ENCODE results near the gene PAX8. TPM values are rescaled to one million over a fixed set of nuclear protein-coding genes. Genes with fewer than 3 reads are reported as not detected.
A peak's percentile ranks its signal among the peaks of the same experiment; 100 is the strongest.

The PAX8 gene
- total and polyA plus RNA-seq, 2 of the 13 experiments (the other 11 are each of a cell fraction or from before 2014, with no cell fraction given) = 1.5 to 8.8 TPM

- no peak for TF ChIP-seq ZNF414 (CRISPR knock-in tag; IDR thresholded peaks at IDR 0.05)
- no peak for TF ChIP-seq CREBL2 (CRISPR knock-in tag; IDR thresholded peaks at IDR 0.05; ENCODE audit: borderline replicate concordance)
- TF ChIP-seq MBNL3 (CRISPR knock-in tag; conservative IDR thresholded peaks at IDR 0.05) = no peak
- peak; percentile 40 for TF ChIP-seq SMC3 (IDR thresholded peaks at IDR 0.05; ENCODE audit: low read length)
- TF ChIP-seq KAT2B (IDR thresholded peaks at IDR 0.05; ENCODE audit: borderline replicate concordance, low read depth, low read length) = 0 out of 2 replicates have a peak, but pooled peaks have one; percentile 13
- TF ChIP-seq YEATS4 (CRISPR knock-in tag; IDR thresholded peaks at IDR 0.05; ENCODE audit: borderline replicate concordance) = peak; percentile 87
- TF ChIP-seq CEBPB (IDR thresholded peaks at IDR 0.05; ENCODE audit: borderline replicate concordance, low read depth, low read length) = peak; percentile 96
- TF ChIP-seq ZNF383 (CRISPR knock-in tag; IDR thresholded peaks at IDR 0.05; ENCODE audit: borderline replicate concordance) = no peak
- no peak for TF ChIP-seq ELK4 (CRISPR knock-in tag; IDR thresholded peaks at IDR 0.05; ENCODE audit: borderline replicate concordance)
- no peak for TF ChIP-seq SMARCE1 (IDR thresholded peaks at IDR 0.05; ENCODE audit: borderline replicate concordance)
- no peak for TF ChIP-seq ZNF235 (CRISPR knock-in tag; IDR thresholded peaks at IDR 0.05; ENCODE audit: borderline replicate concordance)
- no peak for TF ChIP-seq XBP1 (CRISPR knock-in tag; IDR thresholded peaks at IDR 0.05)
- TF ChIP-seq KMT2A (CRISPR knock-in tag; IDR thresholded peaks at IDR 0.05) = no peak
- peak; percentile 82 for TF ChIP-seq MXD3 (CRISPR knock-in tag; IDR thresholded peaks at IDR 0.05)
- peak; percentile 23; the same call in 1 of the 2 replicates for TF ChIP-seq HNF4G (IDR thresholded peaks at IDR 0.05; ENCODE audit: borderline replicate concordance, low read depth, low read length)
- TF ChIP-seq HNF4G (CRISPR knock-in tag; IDR thresholded peaks at IDR 0.05; ENCODE audit: borderline replicate concordance, low read depth) = no peak
- TF ChIP-seq SATB2 (CRISPR knock-in tag; IDR thresholded peaks at IDR 0.05) = peak; percentile 17; the same call in 1 of the 2 replicates
- peak; percentile 50; the same call in 1 of the 2 replicates for TF ChIP-seq MED1 (CRISPR knock-in tag; IDR thresholded peaks at IDR 0.05)
- 0 out of 2 replicates have a peak, but pooled peaks have one; percentile 24 for TF ChIP-seq ZNF678 (CRISPR knock-in tag; IDR thresholded peaks at IDR 0.05)
- peak; percentile 68; the same call in 1 of the 2 replicates for TF ChIP-seq SMAD1 (CRISPR knock-in tag; IDR thresholded peaks at IDR 0.05; ENCODE audit: borderline replicate concordance, low read depth)
- TF ChIP-seq SRF (IDR thresholded peaks at IDR 0.05; ENCODE audit: low read depth, low read length) = no peak
- TF ChIP-seq IRF2 (CRISPR knock-in tag; IDR thresholded peaks at IDR 0.05) = peak; percentile 34; the same call in 1 of the 2 replicates
- TF ChIP-seq ZC3H4 (CRISPR knock-in tag; IDR thresholded peaks at IDR 0.05; ENCODE audit: borderline replicate concordance) = no peak; the same call in 1 of the 2 replicates
- TF ChIP-seq ZNF281 (CRISPR knock-in tag; IDR thresholded peaks at IDR 0.05; ENCODE audit: borderline replicate concordance) = no peak; the same call in 1 of the 2 replicates
- no peak for TF ChIP-seq ZNF724P (CRISPR knock-in tag; IDR thresholded peaks at IDR 0.05; ENCODE audit: borderline replicate concordance)
Observed at GRCh38 chr2:113282747-113283533, 4.2 kb upstream of the PAX8 start (continued).
